ENCODE measurements around the gene SLC47A1. TPM values are rescaled to one million over a fixed set of nuclear protein-coding genes. Genes with fewer than 3 reads are reported as not detected.
"Not testable (repeated sequence)": the region's sequence is repeated elsewhere in the genome, so short reads cannot be mapped to it uniquely, and the experiment has no call there.

The SLC47A1 gene
- total and polyA plus RNA-seq, 9 of the 15 experiments (the other 6 are each of a cell fraction or from before 2014, with no cell fraction given) = not detected

GRCh38 chr17:19580566-19580920, 46.9 kb downstream of the SLC47A1 start:
- in situ Hi-C loops (cut with MboI); H3K9me1 ChIP-seq (ENCODE audit: control insufficient read depth, insufficient read depth, low read length); H3K36me3 ChIP-seq (ENCODE audit: control insufficient read depth, insufficient read depth, low read length); H2AFZ ChIP-seq (ENCODE audit: low read depth, low read length); H3K27ac ChIP-seq (ENCODE audit: extremely low read depth, low read depth, low read length); POLR2A ChIA-PET; BruUV-seq (replicated peaks); FAIRE-seq; H3K9me3 ChIP-seq (replicated peaks; ENCODE audit: control insufficient read depth, insufficient read depth, low read depth, low read length); DNase-seq (ENCODE audit: extremely low read depth in 1 of 4, low spot score in 3 of 4); H3K9ac ChIP-seq (ENCODE audit: insufficient read depth in 1 of 2, low read depth in 2 of 2, low read length in 2 of 2); H4K20me1 ChIP-seq (replicated peaks; ENCODE audit: control insufficient read depth, insufficient read depth, low read length); H3K4me3 ChIP-seq; CTCF ChIA-PET (ENCODE audit: low intra/inter-chr PET ratio); ATAC-seq; intact Hi-C loops (cut with micrococcal nuclease); H3K79me2 ChIP-seq (ENCODE audit: control insufficient read depth, insufficient read depth, low read length); H3K4me1 ChIP-seq (replicated peaks in 1 of 2; ENCODE audit: control insufficient read depth in 2 of 2, insufficient read depth in 2 of 2, low read length in 2 of 2); H3K4me2 ChIP-seq (ENCODE audit: insufficient read depth, low read length): not testable (repeated sequence)
- peaks cover 3 to 10% of the 10 kb centered on the region in 2 experiments; a peak in 3 of 5 replicates for H3K27me3 ChIP-seq (ENCODE audit: control insufficient read depth in 2 of 2, insufficient read depth in 2 of 2, low read length in 2 of 2)
- 7% methylated on average over 15 of the region's 17 CpGs for WGBS (ENCODE audit: insufficient coverage, low coverage, missing lambda C conversion rate)

GRCh38 chr17:19582152-19582551, 48.5 kb downstream of the SLC47A1 start:
- H3K27ac ChIP-seq (ENCODE audit: extremely low read depth, low read depth, low read length); H3K4me2 ChIP-seq (ENCODE audit: insufficient read depth, low read length); H3K79me2 ChIP-seq (ENCODE audit: control insufficient read depth, insufficient read depth, low read length); H3K4me3 ChIP-seq; H3K9ac ChIP-seq (ENCODE audit: insufficient read depth in 1 of 2, low read depth in 2 of 2, low read length in 2 of 2); BruUV-seq (replicated peaks); DNase-seq (ENCODE audit: extremely low read depth in 1 of 4, low spot score in 3 of 4); H2AFZ ChIP-seq (ENCODE audit: low read depth, low read length); POLR2A ChIA-PET; H3K36me3 ChIP-seq (ENCODE audit: control insufficient read depth, insufficient read depth, low read length); H3K9me3 ChIP-seq (replicated peaks; ENCODE audit: control insufficient read depth, insufficient read depth, low read depth, low read length); ATAC-seq; FAIRE-seq; H3K9me1 ChIP-seq (ENCODE audit: control insufficient read depth, insufficient read depth, low read length); intact Hi-C loops (cut with micrococcal nuclease); H3K4me1 ChIP-seq (replicated peaks in 1 of 2; ENCODE audit: control insufficient read depth in 2 of 2, insufficient read depth in 2 of 2, low read length in 2 of 2); H4K20me1 ChIP-seq (replicated peaks; ENCODE audit: control insufficient read depth, insufficient read depth, low read length); in situ Hi-C loops (cut with MboI): not testable (repeated sequence)
- CTCF ChIA-PET (ENCODE audit: low intra/inter-chr PET ratio) = interaction anchor here (0.7 kb wide), 1 partner anchor 289 kb away, joined by 3 read pairs; no protein-coding TSS in a partner anchor
- peaks cover 3 to 10% of the 10 kb centered on the region in 2 experiments; a peak in 3 of 5 replicates for H3K27me3 ChIP-seq (ENCODE audit: control insufficient read depth in 2 of 2, insufficient read depth in 2 of 2, low read length in 2 of 2)
- WGBS (ENCODE audit: insufficient coverage, low coverage, missing lambda C conversion rate) = 10% methylated on average over 9 of the region's 13 CpGs

Data from K562 (cell line).